NCI-H226 (cell line): Measurements from ENCODE around the gene NRF1.

Source experiments
- DNase-seq: peaks from one replicate; pipeline ENCODE4 v3.0.0-alpha.2; 2015

NRF1 gene

DNA sequence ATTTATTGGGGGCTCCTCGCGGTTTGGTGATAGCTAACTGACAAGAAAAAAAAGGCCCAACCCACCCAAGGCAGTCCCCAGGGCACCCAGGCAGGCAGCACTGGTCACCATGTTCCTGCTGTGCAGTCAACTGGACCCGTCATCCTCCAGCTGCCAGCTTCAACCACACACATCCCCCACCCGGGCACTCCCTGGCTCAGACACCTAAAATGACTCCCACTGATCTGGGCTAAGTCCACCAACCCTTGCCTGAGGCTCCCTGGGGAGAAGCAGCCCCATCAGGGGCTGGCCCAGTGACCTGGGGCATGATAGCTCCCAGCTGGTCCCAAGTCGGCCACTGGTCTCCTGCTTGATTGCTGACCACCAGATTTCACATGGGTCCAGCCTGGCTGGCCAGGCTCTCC is 161.8 kb downstream of the NRF1 start:
- DNase-seq, result no peak

DNA sequence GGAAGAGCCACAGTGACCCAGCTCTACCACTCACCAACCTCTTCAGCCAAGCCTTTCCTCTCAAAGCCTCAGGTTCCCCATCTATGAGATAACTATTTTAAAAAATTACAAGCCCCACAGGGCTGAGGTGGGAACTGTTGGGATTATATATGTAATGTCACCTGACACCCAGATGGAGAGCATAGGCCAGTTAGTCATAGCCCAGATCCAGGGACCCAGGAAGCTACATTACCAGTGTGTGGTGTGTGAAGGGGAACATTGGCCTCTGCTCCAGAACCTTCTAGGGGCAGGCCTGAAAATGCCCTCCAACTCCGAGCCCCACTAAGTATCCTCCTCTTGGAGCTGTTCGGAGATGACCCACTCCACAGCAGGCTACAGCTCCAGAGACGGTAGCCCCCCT is 162.4 kb downstream of the NRF1 start:
- no peak for DNase-seq

DNA sequence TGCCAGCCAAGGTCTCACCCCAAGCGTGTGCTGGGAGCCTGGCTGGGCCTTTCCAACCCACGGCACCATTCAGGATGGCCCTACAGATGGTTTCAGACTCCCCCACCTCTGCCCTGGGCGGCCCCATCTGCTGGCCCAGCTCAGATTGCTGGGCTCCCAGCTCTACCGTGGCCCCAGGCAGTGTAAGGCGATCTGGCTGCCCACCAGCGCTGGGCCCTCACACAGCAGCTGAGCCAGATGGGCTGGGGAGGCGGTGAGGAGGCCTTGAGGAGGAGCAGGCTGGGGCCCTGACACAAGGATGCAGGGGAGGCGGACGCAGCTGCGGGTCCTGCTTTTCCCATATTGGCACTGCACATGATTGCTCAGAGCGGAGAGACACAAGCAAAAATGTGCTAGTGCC is 162.8 kb downstream of the NRF1 start:
- no peak for DNase-seq

DNA sequence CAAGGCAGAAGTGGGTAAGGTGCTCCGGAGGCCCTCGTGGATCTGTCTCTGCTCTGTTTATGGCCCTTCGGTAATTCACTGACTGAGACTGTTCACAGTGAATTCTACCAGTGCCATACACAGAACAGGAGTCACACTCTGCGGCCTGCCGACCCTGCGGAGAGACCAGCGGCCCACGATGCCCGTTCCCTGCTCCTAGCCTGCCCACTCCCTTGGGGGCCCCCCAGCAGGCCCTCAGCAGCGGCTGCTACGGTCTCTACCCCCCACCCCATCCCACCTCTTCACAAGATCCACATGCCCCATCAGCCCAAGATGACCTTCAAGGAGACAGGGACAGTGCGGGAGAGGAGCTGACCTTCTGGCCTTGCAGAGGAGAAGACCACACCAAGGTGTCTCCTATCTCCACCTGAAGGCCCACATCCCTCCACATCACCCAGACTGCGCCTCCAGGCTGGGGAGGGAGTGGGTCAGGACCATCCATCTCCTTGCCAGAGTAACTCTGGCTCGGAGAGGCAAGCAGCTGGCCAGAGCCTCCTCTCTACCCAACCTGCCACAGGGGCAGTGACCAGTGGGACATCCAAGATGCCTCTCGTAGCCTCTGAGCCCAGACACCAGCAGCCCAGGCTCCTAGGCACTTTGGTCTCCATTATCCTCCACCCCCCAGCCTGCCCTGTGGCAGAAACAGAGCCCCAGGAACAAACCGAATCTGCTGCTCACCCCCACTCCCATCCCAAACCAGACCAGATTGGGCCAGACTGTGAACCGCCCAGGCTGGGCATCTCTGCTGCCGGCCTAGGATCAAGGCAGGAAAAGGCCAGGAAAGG is 163.6 kb downstream of the NRF1 start:
- no peak for DNase-seq

DNA sequence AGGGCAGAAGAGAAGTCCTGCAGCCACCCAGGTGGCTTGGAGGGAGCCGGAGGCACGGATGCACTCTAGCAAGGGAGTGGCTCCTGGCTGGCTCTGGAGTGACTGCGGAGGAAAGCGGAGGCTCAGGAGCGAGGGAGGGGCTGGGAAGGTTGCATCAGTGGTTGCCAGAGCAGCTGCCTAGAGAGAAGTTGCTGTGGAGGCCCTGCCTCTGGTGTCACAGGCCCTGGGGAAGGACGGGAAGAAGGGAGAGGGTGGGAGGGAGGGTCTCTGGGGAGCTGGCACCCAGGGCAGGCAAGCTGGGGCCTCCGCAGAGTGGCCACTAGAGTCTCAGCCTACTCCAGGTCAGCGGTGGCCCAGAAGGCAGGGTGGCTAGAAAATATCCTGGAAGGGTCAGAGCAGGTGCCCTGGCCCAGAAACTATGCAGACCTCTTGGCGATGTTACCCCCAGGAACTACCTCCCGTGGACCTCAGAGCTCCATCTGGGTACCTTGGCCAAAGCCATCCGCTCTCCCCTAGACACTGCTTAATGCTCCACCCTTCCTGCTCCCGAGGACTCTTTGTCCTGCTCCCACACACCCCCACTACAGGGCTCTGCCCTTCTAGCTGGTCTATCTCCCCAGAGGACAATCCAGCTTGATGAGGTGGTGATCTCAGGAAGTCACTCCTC is 164.3 kb downstream of the NRF1 start:
- DNase-seq, result no peak

DNA sequence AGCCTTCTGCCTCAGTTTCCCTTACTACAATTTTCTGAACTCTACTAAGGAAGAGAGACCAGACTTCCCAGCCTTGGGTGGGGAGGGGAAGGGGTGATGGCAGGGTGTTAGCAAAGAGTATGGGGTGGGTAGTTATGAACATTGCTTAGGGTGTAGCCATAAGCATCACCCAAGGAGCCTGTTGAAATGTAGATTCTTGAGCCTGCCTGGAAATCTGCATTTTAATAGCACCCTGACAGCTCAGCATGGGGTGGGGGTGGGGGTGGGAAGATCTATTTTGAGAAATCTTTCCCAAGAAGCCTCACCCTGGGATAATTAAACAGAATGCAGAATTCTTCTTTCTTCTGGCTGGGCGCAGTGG is 164.8 kb downstream of the NRF1 start:
- DNase-seq, result no peak

DNA sequence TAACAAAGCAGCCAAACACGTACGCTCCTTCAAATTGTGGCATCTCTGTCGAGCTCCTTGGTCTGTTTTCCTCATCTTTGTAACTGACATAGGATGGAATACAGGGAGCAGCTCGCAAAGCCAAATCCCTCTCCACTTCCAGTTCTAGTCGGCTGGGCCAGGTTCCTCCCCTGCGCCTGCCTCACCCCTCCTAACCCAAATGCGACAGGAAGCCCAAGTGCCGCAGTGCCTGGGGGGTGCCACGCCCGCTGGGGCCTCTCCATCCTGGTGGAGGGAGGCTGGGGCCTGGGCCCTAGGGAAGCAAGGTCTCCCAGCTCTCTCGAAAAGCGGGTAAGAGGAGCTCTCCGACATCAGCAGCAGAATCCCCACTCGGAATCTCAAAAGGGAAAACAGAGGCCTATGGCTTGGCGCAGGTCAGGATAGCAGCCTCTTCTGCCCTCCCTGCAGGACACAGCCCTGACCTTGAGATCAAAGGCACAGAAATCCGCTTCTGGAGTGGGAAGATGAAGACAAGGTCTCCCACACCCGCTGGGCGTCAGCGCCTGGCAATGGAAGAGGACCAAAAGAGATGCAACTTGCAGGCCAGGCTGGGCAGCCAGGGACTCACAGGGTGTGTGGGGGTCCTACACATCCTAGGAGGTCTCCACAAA is 165.8 kb downstream of the NRF1 start:
- no peak for DNase-seq

DNA sequence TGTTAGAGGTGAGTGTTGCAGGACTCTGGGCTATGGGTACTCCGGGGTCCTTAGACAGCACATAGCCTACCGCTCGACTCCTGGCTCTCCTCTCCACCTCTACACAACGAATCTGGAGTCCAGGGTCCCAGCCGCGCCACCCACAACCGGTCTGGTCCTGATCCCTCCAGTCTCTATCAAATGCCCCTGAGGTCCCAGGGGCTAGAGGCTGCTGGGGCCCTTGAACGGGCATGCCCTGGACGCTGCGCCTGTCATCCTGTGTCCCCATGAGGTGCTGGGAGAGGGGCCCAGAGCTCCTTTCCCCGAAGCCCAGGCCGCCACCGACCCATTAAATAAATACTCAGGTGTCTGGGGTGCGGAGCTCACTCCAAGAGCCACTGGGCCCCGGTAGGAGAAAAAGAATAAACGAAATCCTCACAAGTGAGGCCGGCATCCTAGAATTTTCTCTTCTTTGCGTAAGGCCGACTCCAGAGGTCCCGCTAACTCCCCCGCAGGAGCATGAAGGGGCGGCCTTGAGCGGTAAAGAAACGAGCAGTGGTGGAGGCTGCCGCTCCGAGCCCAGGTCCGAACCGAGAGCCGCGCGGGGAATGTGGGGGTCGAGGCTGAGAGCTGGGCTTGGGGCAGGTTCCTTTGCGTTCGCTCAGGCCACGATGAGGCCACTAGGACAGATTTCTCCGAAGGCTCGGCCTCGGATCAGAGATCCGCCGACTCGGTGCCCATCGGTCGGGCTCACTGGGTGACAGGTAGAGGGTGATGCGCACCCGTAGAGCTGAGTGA is 166.7 kb downstream of the NRF1 start:
- no peak for DNase-seq

DNA sequence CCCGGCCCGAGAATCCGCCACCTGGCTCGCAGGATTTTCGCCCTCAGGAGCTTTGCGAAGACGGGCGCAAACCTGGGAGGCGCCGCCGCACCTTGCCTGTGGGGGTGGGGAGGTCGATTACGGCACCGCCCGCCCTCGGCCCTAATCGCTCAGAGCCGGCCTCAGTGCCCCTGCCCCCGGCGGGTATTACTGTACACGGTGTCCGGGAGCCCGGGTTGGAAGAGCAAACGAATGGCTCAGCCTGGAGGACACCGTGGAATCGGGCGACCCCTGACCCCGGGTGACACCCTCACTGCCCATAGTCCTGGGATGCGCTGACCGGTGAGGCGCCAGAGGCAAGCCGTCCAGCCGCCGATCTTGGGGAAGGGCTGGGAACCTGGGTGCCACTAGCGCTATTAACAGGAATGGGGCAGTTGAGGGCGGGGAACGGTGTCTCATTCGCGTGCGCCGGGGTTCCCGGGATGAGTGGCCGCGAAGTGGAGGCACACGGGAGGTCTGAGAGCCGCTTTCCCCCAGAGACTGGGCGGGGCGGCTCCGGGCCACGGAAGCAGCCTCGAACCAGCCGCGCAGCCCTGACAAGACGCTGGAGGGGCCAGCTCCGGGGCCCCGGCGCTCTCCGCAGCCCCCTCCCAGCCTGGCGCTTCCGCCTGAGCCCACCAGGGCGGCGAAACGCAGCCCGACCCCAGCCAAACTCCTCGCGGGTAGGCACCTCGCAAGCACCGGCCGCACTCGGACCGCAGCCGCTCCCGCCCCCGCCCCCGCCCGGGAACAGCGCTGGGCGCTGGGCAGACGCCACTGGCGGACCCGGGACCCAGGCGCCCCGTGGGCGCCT is 167.5 kb downstream of the NRF1 start:
- no peak for DNase-seq

DNA sequence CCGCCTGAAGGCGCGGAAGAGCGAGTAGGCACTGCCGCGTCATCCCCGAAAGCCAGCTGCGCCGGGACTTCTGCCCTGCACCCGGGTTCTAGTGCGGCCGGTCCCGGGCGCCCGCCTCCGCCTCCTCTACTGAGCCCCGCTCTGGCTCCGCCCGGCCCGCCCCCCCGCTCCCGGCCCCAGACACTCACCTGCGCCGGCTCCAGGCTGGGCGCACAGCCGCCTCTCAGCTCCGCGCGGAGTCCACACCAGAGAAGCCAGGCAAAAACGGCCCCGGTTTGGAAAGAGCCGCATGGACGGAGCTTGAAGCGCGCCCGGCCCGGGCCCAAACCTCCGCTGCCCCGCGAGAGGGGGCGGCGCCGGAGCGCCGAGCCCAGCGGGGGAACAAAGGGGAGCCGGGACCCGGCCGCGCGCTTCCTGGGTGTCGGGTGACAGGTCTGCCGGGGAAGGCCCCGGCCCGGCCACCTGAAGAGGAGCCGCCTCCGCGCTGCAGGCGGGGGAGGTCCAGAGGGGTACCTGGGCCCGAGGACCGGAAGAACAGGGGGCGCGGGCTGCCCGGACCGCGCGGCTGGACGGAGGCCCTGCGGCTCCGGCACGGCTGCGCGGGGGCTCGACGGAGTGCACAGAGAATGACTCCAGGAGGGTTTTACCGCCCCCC is 168.2 kb downstream of the NRF1 start:
- peak; percentile 56 for DNase-seq

DNA sequence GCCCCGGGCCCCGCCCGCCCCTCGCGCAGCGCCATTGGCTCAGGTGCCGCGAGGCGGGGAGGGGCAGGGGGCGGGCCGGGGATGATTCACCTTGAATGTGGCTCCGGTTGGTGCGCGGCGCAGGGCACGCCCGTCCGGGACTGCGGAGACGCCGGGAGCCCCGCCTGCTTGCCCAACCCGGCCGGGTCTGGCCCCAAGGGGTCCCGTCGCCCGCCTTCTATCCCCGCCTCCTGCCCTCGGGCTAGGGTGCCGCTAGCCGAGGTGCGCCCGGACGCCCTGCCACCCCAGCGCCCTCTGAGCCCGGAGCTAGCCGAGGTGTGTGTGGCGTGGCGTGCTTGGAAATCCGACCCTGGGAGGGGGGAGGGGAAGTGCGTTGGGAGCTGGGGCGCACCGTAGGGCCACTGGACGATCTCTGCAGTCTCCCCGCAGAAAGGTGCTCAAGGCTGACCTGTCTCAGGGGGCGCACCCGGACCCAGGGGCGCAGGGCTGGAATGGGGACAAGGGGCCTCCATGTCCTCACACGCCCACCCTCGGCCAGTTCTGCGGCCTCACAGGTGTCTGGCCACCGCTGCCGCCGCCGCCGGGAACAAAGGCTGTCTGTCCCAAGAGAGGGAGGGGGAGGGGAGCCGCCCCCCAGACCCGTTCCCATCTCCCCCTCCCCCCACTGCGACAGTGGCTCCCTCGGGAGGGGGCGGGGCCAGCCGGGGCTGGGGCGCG is 168.9 kb downstream of the NRF1 start:
- peak; percentile 88 for DNase-seq

DNA sequence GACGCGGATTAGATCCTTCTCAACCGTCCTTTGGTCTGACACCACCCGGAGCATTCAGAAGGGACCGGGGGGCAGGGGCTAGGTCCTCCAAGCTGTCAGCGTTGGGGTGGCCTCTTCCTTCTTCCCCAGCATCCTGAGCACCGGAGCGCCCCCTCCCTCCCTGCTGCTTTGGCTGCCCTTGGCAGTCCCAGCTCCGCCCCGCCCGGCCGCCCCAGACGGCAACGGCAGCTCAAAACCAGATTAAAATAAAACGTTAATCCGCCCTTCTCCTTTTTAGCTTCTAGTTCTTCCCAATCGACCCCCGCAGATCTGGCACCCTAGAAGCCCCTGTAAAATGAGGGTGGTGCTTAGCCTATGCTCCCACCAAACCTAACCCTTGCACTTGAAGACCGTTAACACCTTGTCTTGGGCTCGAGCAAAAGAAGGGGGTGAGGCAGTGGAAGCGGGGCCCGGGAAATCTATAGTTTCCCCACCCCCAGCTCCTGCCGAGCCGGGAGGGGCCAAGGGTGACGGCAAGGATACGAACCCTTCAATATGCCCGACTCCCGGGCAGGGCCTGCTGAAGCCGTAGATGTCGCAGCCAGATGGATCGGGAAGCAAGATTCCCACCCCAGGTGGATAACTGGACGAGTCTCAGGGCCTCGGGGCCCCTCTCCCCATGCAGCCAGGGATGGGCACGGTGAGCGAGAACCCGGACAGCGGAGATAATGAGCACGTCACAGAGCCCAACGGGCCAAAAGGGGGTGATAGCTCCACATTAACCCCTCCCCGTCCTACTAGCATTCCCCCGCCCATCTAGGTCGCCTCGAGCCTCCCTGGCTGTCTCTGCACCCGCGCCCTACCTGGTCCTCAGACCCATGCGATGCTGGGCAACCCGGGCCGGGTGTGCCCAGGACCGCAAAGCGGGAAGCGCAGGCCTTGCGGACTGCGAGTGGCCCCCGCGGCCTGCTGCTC is 169.7 kb downstream of the NRF1 start:
- DNase-seq, result no peak

DNA sequence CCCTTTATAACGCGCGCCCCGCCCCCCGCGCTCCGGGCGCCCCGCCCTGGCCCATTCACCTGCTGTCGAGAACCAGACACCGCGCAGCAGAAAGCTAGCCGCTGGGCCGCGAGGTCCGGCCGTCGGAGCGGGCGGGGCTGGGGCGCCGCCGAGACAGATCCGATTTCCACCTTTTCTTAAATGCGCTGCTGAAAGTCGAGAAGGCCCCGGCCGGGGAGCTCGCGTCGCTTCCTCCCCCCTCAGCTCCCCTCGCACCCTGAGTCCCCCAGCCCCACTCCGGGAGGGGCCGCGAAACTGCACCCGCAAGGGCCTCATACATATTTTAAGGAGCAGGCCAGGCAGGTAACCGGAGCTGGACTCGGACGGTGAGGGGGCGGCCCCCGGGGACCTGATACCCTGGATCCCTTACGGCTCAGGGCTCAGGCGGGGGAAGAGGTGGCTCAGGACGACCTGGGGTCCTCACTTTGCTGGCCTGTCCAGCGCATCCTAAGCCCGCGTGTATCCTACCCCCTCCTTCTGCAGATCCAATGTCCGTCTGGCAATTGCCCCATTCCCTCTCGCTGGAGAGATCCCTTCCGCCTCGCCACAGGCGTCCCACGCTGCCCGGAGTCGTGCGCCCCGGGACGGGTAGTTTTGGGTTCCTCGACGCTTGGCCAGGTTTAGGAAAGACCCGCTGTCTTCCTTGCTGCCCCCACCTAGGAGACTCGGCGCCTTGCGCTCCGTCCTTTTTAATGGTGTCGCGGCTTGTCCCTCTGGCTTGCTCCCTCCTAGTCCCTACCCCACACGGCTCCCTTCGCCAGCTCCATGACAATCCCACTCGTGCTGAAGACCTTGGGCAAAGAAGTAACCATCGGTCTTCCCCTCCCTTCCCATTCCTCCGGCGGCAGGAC is 170.7 kb downstream of the NRF1 start:
- no peak for DNase-seq

DNA sequence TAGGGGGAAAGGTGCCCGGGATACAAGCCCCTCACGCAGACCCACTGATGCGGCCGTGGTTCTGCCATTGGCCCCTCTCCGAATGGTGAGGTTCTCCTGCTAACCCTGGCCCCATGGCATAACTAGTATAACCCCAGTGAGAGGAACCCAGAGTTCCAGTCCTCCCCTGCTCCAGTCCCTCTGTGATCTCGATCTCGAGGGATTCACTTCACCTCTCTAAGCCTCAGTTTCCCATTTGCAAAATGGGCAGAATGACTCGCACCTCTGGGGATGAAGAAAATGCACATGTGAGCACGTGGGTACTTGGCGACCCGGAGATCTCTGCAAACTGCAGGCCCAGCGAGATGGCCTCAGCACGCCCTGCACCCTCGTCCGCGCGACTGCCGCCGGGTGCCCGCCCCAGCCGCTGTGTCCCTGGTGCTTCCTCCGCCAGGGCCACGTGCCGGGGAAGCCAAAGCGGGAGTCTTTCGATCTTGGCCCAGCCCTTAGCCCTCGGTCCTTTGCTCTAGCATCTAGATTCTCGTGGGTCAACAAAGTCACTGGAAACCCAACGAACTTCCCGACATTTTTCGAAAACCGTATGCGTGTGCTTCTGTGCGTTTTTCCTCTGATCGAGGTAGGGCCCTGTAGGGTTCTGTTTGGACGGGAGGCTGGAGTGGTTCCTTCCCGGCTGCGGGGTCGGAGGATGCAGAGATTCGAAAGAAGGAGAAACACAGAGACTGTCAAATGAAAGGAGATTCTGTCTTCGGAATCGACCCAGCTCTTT is 171.5 kb downstream of the NRF1 start:
- no peak for DNase-seq

DNA sequence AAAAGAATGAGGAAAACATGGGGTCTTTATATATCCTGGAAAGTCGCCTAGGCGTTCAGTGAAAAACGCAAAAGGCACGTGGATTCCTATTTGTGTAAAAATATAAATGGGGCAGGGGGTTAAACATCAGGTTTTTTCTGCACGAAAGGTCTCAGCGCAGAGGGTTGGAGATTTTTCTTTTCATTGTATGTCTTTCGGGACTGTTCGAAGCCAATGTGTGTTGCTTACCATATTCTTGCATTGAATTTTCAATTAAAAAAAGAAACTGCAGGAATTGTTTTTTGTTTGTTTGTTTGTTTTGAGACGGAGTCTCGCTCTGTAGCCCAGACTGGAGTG is 172.0 kb downstream of the NRF1 start:
- no peak for DNase-seq

DNA sequence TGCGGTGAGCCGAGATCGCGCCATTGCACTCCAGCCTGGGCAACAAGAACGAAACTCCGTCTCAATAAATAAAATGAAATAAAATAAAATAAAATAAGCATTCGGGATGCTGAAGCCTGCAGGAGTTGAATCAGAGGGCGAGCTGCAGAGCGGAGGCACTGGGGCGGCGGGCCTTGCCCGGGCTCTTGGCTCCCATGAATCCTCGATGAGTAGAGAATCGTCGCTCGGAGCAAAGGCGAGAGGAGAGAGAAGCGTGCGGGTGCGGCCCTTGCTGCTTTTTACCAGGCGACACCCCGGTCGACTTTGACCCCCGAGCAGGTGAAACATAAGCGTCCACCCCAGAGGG is 172.9 kb downstream of the NRF1 start:
- DNase-seq, result no peak

DNA sequence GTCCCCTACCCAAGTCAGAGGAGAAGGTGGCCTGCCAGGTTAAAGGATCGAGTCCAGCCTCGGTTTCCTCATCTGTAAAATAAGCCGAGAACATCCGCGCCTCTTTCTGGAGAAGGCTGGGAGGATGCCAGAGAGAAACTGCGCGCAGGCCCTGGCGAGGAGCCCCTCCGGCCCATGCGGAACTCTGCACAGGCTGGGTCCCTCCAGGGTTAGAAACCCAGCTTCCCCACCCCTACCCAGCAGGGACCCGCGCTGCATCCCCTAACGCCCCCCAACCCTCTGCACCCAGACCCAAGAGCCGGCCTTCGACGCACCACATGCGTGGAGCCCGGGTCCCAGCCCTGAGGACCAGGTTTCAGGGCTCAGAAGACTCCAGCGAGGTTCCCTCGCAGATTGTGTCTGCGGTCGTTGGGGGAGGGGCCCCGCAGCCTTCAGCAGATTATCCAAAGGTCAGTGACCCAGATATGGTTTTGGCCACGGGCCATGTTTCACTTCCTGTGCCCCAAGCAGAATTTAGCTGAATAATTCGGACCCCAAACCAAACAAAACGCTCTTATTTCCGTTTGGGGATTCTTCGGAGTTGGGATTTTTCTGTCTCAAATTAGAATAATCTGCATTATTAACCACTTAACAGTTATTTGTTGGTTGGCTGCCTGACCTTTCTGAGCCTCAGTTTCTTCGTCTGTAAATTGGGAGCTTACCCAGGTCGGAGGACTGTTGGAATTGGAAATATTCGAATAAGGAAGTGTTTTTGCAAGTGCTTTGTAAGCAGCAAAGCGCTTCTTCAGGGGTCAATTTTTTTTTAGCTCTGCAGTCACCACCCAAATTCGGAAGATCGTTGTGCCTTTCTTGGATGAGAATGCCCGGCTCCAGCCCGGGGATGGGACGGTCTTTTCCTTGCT is 173.5 kb downstream of the NRF1 start:
- DNase-seq, result no peak
